Kidney epithelial cell (primary cell): ENCODE data around the gene PEF1. TPM values are rescaled to one million over a fixed set of nuclear protein-coding genes. Genes with fewer than 3 reads are reported as not detected.

Source experiments
- DNase-seq: peaks from one replicate; pipeline ENCODE4 v3.0.0-alpha.2; 2010; ENCODE audit warnings: low read depth
- H3K27me3 ChIP-seq: 2 replicates; pipeline ENCODE4 v1.6.0; 2011; ENCODE audit warnings: low read length; ENCODE audit not compliant: control insufficient read depth, insufficient read depth
- H3K36me3 ChIP-seq: 2 replicates; pipeline ENCODE4 v1.5.1; 2011; ENCODE audit warnings: low read length; ENCODE audit not compliant: control insufficient read depth, insufficient read depth
- H3K4me3 ChIP-seq: 2 replicates; pipeline ENCODE4 v1.5.1; 2011; ENCODE audit warnings: low read depth, mild to moderate bottlenecking, control low read depth, low read length
- total RNA-seq: library from RNA; depleted of rRNA; stranded (reverse); fragments of >200 nt; gene quantifications from 2 replicates; pipeline ENCODE4 v1.2.3, GENCODE V29; 2015
- TF ChIP-seq, protein P1 (sequence below): IDR thresholded peaks from 2 replicates; pipeline ENCODE4 v1.5.1; 2011; ENCODE audit warnings: mild to moderate bottlenecking, moderate library complexity, low read length, control low read depth, inconsistent platforms; ENCODE audit not compliant: insufficient read depth, poor library complexity, severe bottlenecking

The PEF1 gene
- total RNA-seq, 1 donor from 2014 or later, result 86.8 TPM

DNA sequence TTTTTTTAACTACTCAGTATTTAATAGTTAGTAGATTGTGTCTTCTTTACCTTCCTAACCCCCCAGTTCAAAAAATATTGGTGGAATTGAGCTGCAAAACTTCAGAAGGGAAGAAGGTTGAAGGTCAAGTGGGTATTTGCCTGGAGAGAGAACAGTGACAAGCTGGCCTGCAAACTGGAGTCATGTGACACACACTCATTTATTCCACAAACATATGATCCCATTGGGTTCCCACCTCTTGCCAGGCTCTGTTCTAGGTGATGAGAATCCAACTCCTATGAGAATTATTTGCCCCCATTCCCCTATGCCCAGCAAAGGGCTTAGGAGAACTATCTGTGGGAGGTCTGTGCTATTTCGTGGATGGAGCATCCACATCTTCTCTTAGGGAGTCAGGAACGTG is 3.5 kb upstream of the PEF1 start:
- TF ChIP-seq, protein P1, sequence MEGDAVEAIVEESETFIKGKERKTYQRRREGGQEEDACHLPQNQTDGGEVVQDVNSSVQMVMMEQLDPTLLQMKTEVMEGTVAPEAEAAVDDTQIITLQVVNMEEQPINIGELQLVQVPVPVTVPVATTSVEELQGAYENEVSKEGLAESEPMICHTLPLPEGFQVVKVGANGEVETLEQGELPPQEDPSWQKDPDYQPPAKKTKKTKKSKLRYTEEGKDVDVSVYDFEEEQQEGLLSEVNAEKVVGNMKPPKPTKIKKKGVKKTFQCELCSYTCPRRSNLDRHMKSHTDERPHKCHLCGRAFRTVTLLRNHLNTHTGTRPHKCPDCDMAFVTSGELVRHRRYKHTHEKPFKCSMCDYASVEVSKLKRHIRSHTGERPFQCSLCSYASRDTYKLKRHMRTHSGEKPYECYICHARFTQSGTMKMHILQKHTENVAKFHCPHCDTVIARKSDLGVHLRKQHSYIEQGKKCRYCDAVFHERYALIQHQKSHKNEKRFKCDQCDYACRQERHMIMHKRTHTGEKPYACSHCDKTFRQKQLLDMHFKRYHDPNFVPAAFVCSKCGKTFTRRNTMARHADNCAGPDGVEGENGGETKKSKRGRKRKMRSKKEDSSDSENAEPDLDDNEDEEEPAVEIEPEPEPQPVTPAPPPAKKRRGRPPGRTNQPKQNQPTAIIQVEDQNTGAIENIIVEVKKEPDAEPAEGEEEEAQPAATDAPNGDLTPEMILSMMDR, result no peak
- no peaks in the 10 kb centered on the region for H3K27me3 ChIP-seq
- no peak for DNase-seq
- H3K4me3 ChIP-seq, result no peak overlapping the region
- no peaks in the 10 kb centered on the region for H3K36me3 ChIP-seq

DNA sequence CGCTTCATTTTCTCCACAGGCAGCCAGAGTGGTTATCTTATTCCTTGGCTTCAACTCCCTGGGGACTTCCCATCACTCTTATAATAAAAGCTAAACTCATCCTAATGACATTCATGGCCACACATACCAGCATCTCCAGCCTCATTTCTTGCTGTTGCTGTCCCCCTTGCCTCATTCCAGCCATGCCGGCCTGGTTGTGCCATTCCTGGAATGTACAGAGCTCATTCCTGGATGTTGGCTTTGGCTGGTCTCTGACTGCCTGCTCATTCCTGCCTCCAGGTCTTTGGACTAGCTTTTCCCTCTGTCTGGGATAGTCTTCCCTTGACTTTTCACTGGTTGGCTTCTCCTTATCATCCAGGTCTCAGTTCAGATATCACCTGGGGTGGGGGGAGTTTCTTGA is 2.4 kb upstream of the PEF1 start:
- H3K4me3 ChIP-seq, result no peak overlapping the region
- no peaks in the 10 kb centered on the region for H3K27me3 ChIP-seq
- TF ChIP-seq, protein P1, result no peak
- H3K36me3 ChIP-seq, result no peaks in the 10 kb centered on the region
- DNase-seq, result no peak

DNA sequence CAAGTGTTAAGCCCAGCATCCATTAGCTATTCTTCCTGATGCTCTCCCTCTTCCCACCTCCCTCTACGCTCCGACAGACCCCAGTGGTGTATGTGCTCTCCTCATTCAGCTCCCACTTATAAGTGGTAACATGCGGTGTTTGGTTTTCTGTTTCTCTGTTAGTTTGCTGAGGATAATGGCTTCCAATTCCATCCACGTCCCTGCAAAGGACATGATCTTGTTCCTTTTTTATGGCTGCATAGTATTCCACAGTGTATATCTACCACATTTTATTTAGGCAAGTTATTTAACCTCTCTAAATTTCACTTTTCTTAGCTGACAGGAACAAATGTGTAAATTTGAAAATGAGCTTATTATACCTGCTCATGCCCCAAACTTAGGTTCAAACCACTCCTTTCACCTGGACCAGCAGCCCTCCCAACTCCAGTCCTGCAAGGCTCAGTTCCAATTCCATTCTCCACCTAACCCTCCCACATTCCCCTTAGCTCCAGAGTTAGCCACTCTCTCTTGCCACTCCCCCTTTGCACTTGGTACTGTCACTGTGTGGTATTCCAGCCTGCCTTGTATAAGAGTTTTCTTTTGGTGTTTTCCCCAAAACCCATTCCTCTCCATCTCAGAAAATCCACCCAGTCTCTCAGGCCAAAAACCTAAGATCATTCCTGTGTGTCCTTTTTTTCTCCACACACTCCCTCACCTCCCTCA is 1.7 kb upstream of the PEF1 start:
- TF ChIP-seq, protein P1, result no peak
- Histone ChIP-seq H3K27me3 (no peaks in the 10 kb centered on the region), H3K4me3 (no peak overlapping the region), H3K36me3 (no peaks in the 10 kb centered on the region)
- no peak for DNase-seq

DNA sequence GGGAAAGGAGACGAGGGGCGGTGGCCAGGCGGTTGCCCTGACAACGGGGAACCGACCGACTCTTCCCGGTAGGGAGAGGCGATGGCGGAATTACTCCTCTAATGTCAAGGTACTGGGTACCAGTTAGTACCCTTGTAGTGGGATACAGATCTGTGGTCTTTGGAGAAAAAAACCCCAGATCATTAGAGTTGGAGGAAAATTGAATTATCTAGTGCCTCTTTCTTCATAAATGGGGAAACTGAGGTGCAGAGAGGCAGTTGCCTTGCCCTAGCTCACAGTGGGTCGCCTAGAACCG is 545 bp upstream of the PEF1 start:
- no peaks in the 10 kb centered on the region for H3K27me3 ChIP-seq
- H3K36me3 ChIP-seq, result no peaks in the 10 kb centered on the region
- TF ChIP-seq, protein P1, result no peak
- peak overlapping the region; percentile 77 for H3K4me3 ChIP-seq
- no peak for DNase-seq

DNA sequence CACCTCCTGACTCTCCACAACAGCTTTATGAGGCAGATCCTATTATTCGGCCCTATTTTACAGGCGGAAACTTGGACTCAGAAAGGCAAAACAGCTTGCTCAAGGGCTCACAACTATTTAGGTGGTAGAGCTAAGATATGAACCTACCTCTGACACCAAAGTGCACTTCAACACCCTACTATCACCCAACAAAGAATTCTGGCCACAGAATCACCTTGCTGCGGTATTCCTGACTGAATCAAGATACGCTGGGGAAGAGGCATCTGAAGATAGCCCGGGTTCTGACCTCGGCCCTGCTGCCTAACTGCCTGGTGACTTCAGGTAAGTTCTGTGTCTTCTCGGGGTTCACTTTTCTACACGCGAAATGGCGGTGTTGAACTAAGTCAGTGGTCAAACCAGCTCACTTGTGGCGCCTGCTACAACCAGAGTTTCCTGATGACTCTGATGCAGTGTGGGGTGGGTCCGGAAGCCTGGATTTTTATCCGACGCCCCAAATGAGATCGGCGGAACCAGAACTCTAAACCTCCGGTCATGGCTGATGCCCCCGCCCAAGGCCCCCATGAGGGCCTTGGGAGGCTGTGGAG is 608 bp downstream of the PEF1 start:
- no peak for DNase-seq
- Histone ChIP-seq H3K4me3 (peak overlapping the region; percentile 77), H3K27me3 (no peaks in the 10 kb centered on the region), H3K36me3 (no peaks in the 10 kb centered on the region)
- TF ChIP-seq, protein P1, result no peak

DNA sequence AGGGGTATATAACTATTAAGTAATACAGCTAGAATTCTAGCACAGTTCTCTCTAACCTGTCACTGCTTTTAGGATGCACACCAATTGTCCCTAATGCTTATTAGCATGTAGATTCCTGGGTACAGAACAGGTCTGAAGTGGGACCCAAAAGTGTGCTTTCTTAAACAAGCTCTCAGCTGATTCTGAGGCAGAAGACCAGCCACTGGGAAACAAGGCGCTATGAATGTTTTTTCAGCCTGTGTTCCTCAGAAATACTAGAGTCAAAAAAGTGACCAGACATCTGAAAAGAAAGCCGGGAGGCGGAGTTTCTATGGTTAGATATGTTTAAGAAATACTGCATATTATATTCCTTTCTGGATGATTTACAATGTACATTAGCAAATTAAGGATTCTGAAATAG is 1.8 kb downstream of the PEF1 start:
- Histone ChIP-seq H3K36me3 (no peaks in the 10 kb centered on the region), H3K4me3 (no peak overlapping the region), H3K27me3 (no peaks in the 10 kb centered on the region)
- TF ChIP-seq, protein P1, result no peak
- no peak for DNase-seq
